Hepatocyte (in vitro differentiated cells): ENCODE results near the gene ASB15.

Experiments used
- EZH2 ChIP-seq: fragments of 200-600 bp; sonication (generic); IDR thresholded peaks from 2 replicates; pipeline ENCODE4 v1.6.1; 2016; ENCODE audit warnings: antibody characterized with exemption, mild to moderate bottlenecking, borderline replicate concordance
- EZH2phosphoT487 ChIP-seq: fragments of 200-600 bp; sonication (generic); IDR thresholded peaks from one replicate; pipeline ENCODE4 v1.6.1; 2018; ENCODE audit warnings: antibody characterized with exemption, mild to moderate bottlenecking, low read depth, moderate library complexity; ENCODE audit not compliant: unreplicated experiment, severe bottlenecking
- TF ChIP-seq, protein P1 (sequence below): fragments of 200-600 bp; sonication (generic); IDR thresholded peaks from 2 replicates; pipeline ENCODE4 v1.5.1; 2016; ENCODE audit warnings: antibody characterized with exemption, mild to moderate bottlenecking; ENCODE audit not compliant: poor library complexity

DNA sequence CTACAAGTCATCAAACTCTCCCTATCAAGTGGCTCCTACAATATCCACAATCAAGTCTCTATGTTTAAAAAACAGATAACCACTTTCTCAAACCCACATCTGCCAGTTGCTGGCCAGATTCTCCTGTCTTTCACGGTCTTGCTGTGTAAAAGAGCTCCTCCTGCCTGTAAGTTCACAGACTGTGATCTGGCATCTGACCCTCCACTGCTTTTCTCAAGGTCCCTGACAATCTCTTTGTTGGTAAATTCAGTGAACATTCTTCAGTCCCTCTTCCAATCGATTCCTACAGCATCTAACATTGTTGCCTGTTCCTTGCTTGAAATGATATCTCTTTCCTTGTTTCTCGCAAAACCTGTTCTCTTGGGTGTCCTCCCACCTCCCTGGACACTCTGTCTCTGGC lies 35.6 kb downstream of the ASB15 start:
- TF ChIP-seq, protein P1, sequence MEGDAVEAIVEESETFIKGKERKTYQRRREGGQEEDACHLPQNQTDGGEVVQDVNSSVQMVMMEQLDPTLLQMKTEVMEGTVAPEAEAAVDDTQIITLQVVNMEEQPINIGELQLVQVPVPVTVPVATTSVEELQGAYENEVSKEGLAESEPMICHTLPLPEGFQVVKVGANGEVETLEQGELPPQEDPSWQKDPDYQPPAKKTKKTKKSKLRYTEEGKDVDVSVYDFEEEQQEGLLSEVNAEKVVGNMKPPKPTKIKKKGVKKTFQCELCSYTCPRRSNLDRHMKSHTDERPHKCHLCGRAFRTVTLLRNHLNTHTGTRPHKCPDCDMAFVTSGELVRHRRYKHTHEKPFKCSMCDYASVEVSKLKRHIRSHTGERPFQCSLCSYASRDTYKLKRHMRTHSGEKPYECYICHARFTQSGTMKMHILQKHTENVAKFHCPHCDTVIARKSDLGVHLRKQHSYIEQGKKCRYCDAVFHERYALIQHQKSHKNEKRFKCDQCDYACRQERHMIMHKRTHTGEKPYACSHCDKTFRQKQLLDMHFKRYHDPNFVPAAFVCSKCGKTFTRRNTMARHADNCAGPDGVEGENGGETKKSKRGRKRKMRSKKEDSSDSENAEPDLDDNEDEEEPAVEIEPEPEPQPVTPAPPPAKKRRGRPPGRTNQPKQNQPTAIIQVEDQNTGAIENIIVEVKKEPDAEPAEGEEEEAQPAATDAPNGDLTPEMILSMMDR = no peak
- TF ChIP-seq EZH2 (no peak), EZH2phosphoT487 (no peak)
